ENCODE measurements around the gene ZRANB2. TPM values are rescaled to one million over a fixed set of nuclear protein-coding genes. Genes with fewer than 3 reads are reported as not detected.

Gene ZRANB2
- total and polyA plus RNA-seq, 12 donors: 17.9 to 100.0 (median 50.8) TPM

DNA sequence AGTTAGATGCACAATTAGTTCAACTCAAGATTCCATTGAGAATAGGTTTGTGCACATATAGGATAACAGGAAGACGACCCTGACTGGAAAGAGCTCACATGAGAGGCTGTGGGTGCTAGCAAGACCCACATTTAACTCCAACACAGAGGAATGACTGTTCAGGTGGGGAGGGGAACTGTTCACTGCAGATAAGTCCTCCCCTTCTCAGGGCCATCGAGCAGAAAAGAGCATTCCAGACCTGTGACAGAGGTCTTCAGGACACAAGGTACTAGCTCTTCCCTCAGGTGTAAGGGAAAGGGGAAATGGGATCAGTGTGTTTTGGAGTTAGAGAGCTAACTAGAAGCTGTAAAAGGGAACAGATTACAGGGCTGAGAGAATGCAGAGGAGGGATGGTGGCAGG, 41.9 kb downstream of the ZRANB2 start:
- WGBS, 4 donors: 48 to 53% (median 50%) methylated on average over 2 of the region's 2 CpGs
- H3K9me3 ChIP-seq (replicated peaks in 1 of 3): no peaks in the 10 kb centered on the region
- H3K27me3 ChIP-seq: no peaks in the 10 kb centered on the region
- intact Hi-C loops (cut with DNase I): no loop called here
- no peak for TF ChIP-seq POLR2A (IDR thresholded peaks at IDR 0.05)
- TF ChIP-seq, protein P1, sequence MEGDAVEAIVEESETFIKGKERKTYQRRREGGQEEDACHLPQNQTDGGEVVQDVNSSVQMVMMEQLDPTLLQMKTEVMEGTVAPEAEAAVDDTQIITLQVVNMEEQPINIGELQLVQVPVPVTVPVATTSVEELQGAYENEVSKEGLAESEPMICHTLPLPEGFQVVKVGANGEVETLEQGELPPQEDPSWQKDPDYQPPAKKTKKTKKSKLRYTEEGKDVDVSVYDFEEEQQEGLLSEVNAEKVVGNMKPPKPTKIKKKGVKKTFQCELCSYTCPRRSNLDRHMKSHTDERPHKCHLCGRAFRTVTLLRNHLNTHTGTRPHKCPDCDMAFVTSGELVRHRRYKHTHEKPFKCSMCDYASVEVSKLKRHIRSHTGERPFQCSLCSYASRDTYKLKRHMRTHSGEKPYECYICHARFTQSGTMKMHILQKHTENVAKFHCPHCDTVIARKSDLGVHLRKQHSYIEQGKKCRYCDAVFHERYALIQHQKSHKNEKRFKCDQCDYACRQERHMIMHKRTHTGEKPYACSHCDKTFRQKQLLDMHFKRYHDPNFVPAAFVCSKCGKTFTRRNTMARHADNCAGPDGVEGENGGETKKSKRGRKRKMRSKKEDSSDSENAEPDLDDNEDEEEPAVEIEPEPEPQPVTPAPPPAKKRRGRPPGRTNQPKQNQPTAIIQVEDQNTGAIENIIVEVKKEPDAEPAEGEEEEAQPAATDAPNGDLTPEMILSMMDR (IDR thresholded peaks at IDR 0.05): no peak
- H3K27ac ChIP-seq: no peak overlapping the region
- H3K4me3 ChIP-seq: no peak overlapping the region
- H3K36me3 ChIP-seq (replicated peaks in 1 of 2): no peaks in the 10 kb centered on the region
- DNase-seq: no peak
- no peaks in the 10 kb centered on the region for H3K4me1 ChIP-seq (replicated peaks in 1 of 2)

DNA sequence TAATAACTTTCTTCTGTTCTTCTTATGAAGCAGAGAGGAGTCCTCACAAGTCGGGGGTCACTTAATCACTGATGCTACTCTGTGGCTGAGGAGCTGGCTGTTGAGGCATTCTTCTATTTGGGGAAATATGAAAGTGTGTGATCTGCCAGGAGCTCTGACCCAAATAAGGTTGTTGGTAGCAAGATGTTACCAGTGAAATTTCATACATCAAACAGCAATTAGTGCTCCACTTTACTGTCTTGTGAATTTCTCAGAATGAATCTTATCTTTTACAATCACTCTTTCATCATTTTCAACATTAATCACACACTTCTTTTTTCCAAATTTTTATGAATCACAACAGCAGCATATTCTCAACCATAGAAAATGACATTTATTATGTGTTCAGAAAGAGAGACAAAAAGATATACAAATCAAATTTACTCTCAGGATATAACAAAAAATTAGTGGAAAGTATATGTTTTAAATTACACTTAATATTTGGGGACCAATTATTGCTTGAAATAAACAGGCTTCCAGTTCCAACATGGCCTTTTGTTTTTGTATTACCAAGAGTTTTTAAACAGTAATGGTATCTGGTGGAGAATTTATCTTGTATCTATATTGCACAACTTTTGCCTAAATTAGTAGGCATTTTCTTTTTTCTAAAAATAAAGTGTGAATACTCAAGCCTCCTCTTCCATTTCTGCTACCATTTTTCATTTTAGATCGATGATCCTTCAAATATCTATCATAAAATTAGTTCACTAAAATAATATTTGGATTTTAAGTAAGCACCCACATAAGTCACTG, 42.8 kb downstream of the ZRANB2 start:
- WGBS, 4 donors: 62 to 79% (median 74%) methylated on average over 2 of the region's 2 CpGs

DNA sequence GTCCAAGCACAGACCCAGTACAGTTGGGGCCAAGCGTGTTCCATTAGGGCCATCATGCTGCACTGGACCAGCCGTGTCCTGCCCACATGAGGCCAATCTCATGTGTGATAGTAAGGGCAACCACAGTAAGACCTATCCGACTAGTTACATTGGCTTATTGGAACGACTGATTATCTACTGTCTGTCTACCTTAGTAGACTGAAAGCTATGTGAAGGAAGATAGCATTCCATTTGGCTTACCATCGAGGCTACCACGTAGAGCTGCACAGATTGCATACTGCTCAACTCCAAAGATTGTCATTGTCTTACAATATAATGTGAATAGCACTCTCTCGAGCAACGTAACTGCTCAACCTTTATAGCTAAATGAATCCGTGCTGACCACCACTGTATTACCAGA, 43.8 kb downstream of the ZRANB2 start:
- H3K27ac ChIP-seq: no peak overlapping the region
- WGBS, 4 donors: 92 to 95% (median 93%) methylated on average over 9 of the region's 9 CpGs
- no peaks in the 10 kb centered on the region for H3K9me3 ChIP-seq (replicated peaks in 1 of 3)
- TF ChIP-seq, protein P1 (IDR thresholded peaks at IDR 0.05): no peak
- no peak for TF ChIP-seq POLR2A (IDR thresholded peaks at IDR 0.05)
- intact Hi-C loops (cut with DNase I): no loop called here
- no peaks in the 10 kb centered on the region for H3K4me1 ChIP-seq (replicated peaks in 1 of 2)
- H3K4me3 ChIP-seq: no peak overlapping the region
- H3K27me3 ChIP-seq: no peaks in the 10 kb centered on the region
- no peak for DNase-seq
- H3K36me3 ChIP-seq (replicated peaks in 1 of 2): no peaks in the 10 kb centered on the region

More for the DNA sequence above, 42.8 kb downstream of the ZRANB2 start:
- DNase-seq: no peak
- H3K4me1 ChIP-seq (replicated peaks in 1 of 2): no peaks in the 10 kb centered on the region
- no peaks in the 10 kb centered on the region for H3K27me3 ChIP-seq
- intact Hi-C loops (cut with DNase I): no loop called here
- no peak overlapping the region for H3K4me3 ChIP-seq
- H3K36me3 ChIP-seq (replicated peaks in 1 of 2): no peaks in the 10 kb centered on the region
- no peak overlapping the region for H3K27ac ChIP-seq
- H3K9me3 ChIP-seq (replicated peaks in 1 of 3): no peaks in the 10 kb centered on the region
- TF ChIP-seq, protein P1 (IDR thresholded peaks at IDR 0.05): no peak
- TF ChIP-seq POLR2A (IDR thresholded peaks at IDR 0.05): no peak

- Histone ChIP-seq H3K27me3 (no peaks in the 10 kb centered on the region), H3K27ac (no peak overlapping the region), H3K9me3 (replicated peaks in 1 of 3) (no peaks in the 10 kb centered on the region), H3K4me1 (replicated peaks in 1 of 2) (no peaks in the 10 kb centered on the region), H3K36me3 (replicated peaks in 1 of 2) (no peaks in the 10 kb centered on the region), H3K4me3 (no peak overlapping the region)
- intact Hi-C loops (cut with DNase I): no loop called here
- WGBS, 4 donors: 91 to 100% (median 97%) methylated on average over 1 of the region's 1 CpG
- no peak for TF ChIP-seq POLR2A (IDR thresholded peaks at IDR 0.05)
- TF ChIP-seq, protein P1 (IDR thresholded peaks at IDR 0.05): no peak
- DNase-seq: no peak
These were observed 47.7 kb downstream of the ZRANB2 start for GRCh38 chr1:71033136-71033535.
